22Rv1 (cell line): ENCODE measurements around the gene MNAT1.

Source experiments
- H3K27ac ChIP-seq: fragments of 450-650 bp; 2 replicates; pipeline ENCODE4 v1.5.1; 2017
- CTCF ChIP-seq: fragments of 450-650 bp; IDR thresholded peaks from 2 replicates; pipeline ENCODE4 v1.5.1; 2017; ENCODE audit warnings: mild to moderate bottlenecking
- ZFX ChIP-seq: fragments of 450-650 bp; IDR thresholded peaks from 2 replicates; pipeline ENCODE4 v1.6.1; 2017; ENCODE audit warnings: antibody characterized with exemption, borderline replicate concordance

MNAT1 gene

GRCh38 chr14:60744566-60744965 is 10.0 kb downstream of the MNAT1 start:
- no peak overlapping the region for H3K27ac ChIP-seq

DNA sequence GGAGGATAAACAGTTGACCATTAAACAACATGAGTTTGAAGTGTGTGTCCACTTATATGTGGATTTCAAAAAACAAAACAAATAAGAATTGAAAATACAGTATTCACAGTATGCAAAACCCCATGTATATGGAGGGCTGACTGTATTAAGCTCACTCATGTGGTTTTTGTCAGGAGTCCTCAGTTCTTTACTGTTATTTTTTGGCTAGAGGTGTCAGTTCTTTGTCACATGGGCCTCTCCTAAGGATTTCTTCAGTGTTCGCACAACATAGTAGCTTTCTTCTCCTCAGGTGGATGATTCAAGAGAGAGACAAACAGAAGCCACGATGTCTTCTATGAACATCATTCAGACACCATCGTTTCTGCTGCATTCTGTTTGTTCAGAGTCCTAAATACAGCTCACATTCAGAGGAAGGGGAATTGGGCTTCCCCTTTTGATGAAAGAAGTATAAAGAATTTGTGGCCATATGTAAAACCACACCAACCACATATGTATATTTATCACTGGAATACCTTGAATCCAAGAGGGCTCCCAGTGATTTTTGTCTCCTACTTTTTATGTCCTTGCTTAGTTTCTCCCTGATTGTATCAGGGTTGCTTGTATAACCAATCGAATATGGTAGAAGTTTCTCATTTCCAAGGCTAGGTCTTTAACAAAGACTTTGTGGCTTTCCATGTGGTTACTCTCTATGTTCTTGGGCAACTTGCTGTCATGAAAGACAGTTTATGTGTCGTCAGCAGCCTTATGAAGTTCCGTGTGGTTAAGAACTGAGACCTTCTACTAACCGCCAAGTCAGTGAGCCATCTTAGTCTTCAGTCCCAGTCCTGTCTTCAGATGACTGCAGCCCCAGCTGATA is 18.9 kb downstream of the MNAT1 start:
- TF ChIP-seq CTCF (no peak), ZFX (no peak)
- H3K27ac ChIP-seq = no peak overlapping the region

More at GRCh38 chr14:60744566-60744965, 10.0 kb downstream of the MNAT1 start:
- TF ChIP-seq CTCF (no peak), ZFX (no peak)

GRCh38 chr14:60756847-60757246 is 22.3 kb downstream of the MNAT1 start:
- no peak overlapping the region for H3K27ac ChIP-seq
- TF ChIP-seq ZFX (no peak), CTCF (no peak)

- H3K27ac ChIP-seq = no peak overlapping the region
- TF ChIP-seq CTCF (no peak), ZFX (no peak)
These were observed 23.0 kb downstream of the MNAT1 start for GRCh38 chr14:60757567-60758002.

- no peak overlapping the region for H3K27ac ChIP-seq
- no peak for TF ChIP-seq CTCF
- no peak for TF ChIP-seq ZFX
These were observed 24.3 kb downstream of the MNAT1 start for GRCh38 chr14:60758885-60759284.

- TF ChIP-seq CTCF = no peak
- no peak for TF ChIP-seq ZFX
- no peak overlapping the region for H3K27ac ChIP-seq
These were observed 25.6 kb downstream of the MNAT1 start for GRCh38 chr14:60760209-60760608.

DNA sequence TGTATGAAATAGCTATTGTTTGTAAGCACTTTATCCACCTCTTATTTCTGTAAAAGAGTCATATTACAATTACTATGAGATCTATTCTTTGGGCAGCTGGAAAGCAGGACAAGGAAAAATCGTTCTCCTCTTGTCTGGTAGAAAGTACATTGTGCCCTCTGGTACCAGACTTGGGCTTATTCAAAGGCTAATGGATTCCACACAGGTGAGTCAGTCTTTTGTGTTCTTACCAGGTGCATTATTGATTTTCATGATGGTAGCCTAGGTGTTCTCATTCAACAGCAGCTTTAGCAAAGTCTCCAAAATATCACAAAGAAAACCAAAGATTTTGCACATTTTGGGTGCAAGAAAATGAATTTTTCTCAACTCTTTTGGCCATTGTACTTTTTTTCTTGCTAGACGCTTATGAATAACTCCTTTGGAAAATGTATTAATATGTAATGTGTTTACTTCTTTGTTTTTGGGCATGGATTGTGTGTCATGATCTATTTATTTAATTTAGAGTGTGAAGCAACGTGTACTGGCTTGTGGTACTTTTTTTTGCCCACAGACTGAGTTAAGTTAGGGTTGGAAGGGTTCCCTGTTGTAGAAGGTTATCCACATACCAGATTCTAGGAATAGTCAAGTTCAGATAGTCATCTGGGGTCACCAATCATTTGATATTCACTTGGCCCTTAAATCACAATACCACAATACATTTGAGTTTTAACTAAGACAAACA is 26.2 kb downstream of the MNAT1 start:
- TF ChIP-seq CTCF (no peak), ZFX (no peak)
- H3K27ac ChIP-seq = no peak overlapping the region
